Activated T-cell treated with anti-CD3 and anti-CD28 coated beads, Interleukin-2, amount 50 U/mL, for 24 hours (primary cell): Measurements from ENCODE around the gene MAT2A.

Experiments used
- DNase-seq: peaks from one replicate; pipeline ENCODE4 v3.0.0-alpha.2; 2020
- H3K27ac Mint-ChIP-seq: 2 replicates; pipeline ENCODE4 v1.8.0; 2020; ENCODE audit warnings: mild to moderate bottlenecking, mixed read lengths
- H3K27me3 Mint-ChIP-seq: 2 replicates; pipeline ENCODE4 v1.8.0; 2020; ENCODE audit warnings: mixed read lengths
- H3K36me3 Mint-ChIP-seq: 2 replicates; pipeline ENCODE4 v1.8.0; 2020; ENCODE audit warnings: low read depth, mixed read lengths
- H3K4me1 Mint-ChIP-seq: 2 replicates; pipeline ENCODE4 v1.8.0; 2020; ENCODE audit warnings: low read depth, mixed read lengths
- H3K4me3 Mint-ChIP-seq: 2 replicates; pipeline ENCODE4 v1.8.0; 2020; ENCODE audit warnings: mild to moderate bottlenecking, moderate library complexity, mixed read lengths
- H3K9me3 Mint-ChIP-seq: 2 replicates; pipeline ENCODE4 v1.8.0; 2020; ENCODE audit warnings: mixed read lengths

The MAT2A gene

DNA sequence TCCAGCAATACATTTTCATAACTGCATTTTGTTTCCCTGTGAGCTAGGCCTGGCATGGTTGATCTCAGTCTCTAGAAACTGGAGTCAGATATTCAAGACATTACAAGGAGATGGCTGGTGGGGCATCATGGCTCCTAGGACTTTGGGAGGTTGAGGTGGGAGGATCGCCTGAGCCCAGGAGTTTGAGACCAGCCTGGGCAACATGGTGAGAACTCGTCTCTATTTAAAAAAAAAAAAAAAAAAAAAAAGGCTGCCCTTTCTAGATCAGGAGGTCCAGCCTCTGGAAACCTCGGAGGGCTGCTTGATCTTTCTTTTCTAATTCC is 38.1 kb downstream of the MAT2A start:
- H3K36me3 Mint-ChIP-seq = peaks cover 35% of the 10 kb centered on the region
- H3K4me3 Mint-ChIP-seq = peak overlapping the region; percentile 98
- H3K4me1 Mint-ChIP-seq = peaks cover 31% of the 10 kb centered on the region
- DNase-seq = no peak
- peak overlapping the region; percentile 93 for H3K27ac Mint-ChIP-seq
- no peaks in the 10 kb centered on the region for H3K9me3 Mint-ChIP-seq
- H3K27me3 Mint-ChIP-seq = no peaks in the 10 kb centered on the region

DNA sequence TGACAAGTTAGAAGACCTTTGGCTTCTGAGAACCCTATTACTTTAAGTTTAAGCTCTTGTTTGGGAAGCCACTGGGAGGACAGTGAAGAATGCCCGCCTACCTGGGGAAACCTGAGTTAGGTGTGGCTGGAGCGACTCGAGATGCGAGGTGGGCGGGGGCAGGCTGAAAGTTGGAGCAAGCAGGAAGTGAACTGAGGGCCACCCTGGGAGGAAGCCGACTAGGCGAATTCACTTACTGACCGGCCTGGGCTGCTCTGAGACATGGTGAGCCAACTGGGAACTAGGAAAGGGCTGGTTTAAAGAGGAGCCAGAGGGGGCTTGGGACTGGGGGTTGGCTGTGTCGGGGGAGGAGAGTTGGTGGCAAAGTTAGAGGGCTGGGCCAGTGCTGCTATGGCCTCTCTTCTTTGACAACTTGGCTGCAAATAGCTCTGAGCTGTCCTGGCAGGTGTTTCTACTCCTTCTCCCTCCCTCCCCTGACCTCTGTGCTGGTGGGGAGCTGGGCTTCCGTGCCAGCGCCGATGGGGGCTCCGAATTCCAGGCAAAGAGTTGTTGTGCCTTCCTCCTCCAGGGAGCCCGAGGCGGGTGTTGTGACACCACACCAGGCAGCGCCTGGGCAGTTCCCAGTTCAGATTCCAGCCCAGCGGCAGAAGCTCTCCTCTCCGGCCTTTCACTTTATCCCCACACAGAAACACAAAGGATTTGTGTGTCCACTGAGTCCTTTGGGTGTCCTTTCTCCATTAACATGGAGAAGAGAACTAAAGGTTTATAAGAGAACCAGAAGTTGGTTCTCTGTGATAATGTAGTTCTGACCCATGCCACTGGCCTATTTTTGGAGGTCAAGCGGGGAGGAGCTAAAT is 38.6 kb downstream of the MAT2A start, which contains the start of gene VAMP8:
Gene VAMP8, plus strand, starts transcription at position 201 of the 857 bp plus-strand sequence. Its CDS starts 61 bp downstream, at position 262.
- Mint-ChIP-seq H3K4me1 (peaks cover 33% of the 10 kb centered on the region), H3K27ac (peak within 1 kb of the TSS; percentile 93), H3K36me3 (peaks cover 41% of the 10 kb centered on the region), H3K9me3 (no peaks in the 10 kb centered on the region), H3K4me3 (peak within 1 kb of the TSS; percentile 98), H3K27me3 (no peaks in the 10 kb centered on the region)
- peak; percentile 74 for DNase-seq

DNA sequence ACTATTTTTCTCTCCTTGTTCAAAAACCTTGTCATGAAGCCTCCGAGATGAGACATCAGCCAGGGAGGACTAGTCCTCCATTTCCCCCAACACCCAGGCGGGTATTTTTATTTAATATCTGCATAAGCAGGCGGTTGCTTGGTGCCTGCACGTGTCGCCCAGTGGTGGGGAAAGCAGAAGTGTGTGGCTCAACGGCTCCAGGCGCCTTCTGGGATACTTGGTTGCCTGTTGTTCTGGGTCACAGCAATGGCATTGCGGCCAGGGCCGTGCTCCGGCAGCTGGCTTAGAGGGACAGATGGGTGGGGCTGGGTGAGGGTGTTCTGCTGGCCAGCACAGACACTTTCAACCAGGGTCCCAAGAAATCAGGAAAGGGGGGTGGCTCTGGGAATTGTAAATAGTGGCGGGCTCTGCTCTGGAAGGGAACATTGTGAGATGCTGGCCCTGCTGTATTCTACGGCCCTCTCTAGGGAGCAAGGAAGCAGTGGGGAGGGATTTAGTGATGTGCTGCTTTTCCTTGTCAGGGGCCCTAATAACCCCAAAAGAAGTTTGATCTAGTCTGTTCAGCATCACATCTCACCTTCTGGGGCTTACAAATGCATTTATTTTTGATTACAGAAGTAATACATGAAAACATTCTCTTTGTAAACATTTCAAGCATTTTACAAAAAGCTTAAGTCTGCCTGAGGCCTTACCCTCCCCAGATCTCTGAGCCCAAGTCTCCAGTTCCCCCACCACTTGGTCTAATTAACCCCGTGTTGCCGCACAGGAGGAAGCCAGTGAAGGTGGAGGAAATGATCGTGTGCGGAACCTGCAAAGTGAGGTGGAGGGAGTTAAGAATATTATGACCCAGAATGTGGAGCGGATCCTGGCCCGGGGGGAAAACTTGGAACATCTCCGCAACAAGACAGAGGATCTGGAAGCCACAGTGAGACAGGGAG is 39.5 kb downstream of the MAT2A start:
- Mint-ChIP-seq H3K4me3 (peak overlapping the region; percentile 98), H3K36me3 (peaks cover 49% of the 10 kb centered on the region), H3K4me1 (peaks cover 40% of the 10 kb centered on the region), H3K9me3 (no peaks in the 10 kb centered on the region), H3K27ac (peak overlapping the region; percentile 93), H3K27me3 (no peaks in the 10 kb centered on the region)
- DNase-seq = peak; percentile 51

DNA sequence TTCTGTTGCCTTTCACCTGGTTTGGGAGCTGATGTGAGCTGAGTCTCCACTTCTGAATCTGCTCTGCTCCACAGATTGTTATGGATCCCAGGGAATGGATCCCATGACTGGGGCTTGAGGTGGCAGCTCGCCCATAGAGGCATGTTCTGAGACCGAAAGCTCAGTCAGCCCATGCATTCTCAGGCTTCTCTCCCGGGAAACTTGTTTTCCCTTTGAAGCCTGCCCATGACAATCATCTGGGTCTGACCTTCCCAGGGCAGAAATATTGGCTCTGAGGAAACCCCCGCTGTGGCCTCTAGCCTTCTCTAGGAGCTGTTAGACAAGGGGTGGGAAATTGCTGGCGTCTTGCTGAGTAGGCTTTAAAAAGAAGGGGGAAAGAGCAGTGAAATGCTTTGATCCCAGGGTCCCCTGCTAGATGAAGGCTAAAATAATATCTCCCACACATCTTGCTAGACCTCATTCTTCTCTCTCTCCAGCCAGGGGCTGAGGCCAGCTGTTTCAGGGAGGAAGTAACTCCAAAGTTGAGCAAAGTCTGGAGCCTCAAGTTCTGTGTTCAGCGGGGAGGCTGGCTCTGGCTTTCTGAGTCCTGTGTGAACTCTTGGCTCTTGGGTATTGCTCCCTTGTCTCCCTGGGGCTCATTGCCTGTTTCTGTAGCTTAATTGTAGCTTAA is 40.4 kb downstream of the MAT2A start:
- H3K4me1 Mint-ChIP-seq = peaks cover 46% of the 10 kb centered on the region
- peak overlapping the region; percentile 93 for H3K27ac Mint-ChIP-seq

DNA sequence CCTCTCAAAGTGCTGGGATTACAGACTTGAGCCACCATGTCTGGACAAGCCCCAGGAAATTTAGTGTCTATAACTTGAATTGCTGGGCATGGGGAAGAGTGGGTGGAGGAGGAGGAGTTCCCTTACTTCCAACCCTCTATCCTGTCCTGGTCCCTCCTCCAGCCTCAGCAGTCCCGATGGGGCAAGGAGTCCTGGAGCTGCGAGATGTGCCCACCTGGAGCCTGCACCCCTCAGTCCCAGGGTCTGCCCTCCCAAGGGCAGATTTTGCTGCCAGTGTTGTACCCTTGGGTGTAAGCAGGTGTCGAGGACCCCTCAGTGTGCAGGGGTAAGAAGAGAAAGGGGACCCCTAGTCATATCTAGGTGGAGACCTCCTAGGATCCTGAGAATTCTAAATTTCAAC is 41.2 kb downstream of the MAT2A start:
- Mint-ChIP-seq H3K27me3 (no peaks in the 10 kb centered on the region), H3K36me3 (peaks cover 54% of the 10 kb centered on the region), H3K27ac (no peak overlapping the region), H3K4me3 (no peak overlapping the region), H3K9me3 (no peaks in the 10 kb centered on the region), H3K4me1 (peaks cover 53% of the 10 kb centered on the region)
- DNase-seq = no peak

More for the DNA sequence above, 40.4 kb downstream of the MAT2A start:
- Mint-ChIP-seq H3K9me3 (no peaks in the 10 kb centered on the region), H3K4me3 (peak overlapping the region; percentile 98), H3K36me3 (peaks cover 54% of the 10 kb centered on the region), H3K27me3 (no peaks in the 10 kb centered on the region)
- DNase-seq = no peak

DNA sequence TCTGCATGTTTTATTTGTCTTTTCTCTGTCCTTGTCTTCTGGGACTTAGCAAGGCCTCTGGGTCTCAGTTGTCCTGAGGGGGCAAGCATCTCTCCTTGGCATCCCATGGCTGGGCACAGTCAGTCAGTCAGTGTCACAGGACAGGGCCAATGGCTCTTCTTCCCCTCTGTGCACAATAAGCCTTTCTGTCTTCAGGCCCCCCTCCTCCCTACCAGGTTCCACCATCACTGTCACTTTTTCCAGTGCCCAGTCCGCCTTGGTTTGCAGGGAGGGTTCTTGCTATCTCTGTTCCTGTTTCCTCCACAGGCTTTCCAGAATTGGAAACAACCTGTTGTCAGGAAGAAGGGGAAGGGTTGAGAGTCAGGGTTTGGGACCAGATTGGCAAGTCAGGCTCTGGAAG is 43.5 kb downstream of the MAT2A start:
- Mint-ChIP-seq H3K27me3 (no peaks in the 10 kb centered on the region), H3K27ac (peak overlapping the region; percentile 42), H3K9me3 (no peaks in the 10 kb centered on the region), H3K4me1 (peaks cover 63% of the 10 kb centered on the region), H3K4me3 (no peak overlapping the region), H3K36me3 (peaks cover 51% of the 10 kb centered on the region)
- no peak for DNase-seq

DNA sequence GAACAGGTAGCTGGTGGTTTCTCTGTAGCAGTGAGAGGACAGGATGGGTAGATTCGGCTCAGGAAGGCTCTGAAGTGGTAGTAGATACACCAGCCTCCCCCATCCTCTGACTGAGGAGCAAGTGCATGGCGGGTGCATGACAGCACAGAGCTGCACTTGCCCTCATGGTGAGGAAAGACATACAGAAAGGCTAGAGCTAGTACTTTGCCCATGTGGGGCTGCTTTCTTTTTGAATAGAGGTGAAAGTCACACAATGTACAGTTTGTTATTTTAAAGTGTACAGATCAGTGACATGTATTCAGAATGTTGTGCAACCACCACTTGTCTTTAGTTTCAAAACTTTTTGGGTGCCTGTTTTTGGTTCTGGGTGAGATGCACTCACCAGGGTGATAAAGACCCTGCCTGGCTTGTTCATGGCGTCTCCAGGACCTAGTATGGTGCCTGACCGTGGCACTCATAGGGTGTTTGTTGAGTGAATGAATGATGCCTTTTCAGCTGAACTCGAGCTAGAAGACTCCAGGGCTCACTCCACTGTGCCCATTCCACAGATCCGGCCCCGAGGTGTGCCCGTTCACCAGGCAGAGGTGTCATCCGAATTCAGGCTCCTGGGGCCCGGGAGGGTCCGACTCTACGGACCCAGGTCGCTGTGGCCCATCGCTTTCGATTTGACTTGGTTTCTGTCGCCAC is 44.8 kb downstream of the MAT2A start:
- Mint-ChIP-seq H3K4me1 (peaks cover 60% of the 10 kb centered on the region), H3K27me3 (no peaks in the 10 kb centered on the region), H3K36me3 (peaks cover 37% of the 10 kb centered on the region), H3K9me3 (no peaks in the 10 kb centered on the region), H3K27ac (peak overlapping the region; percentile 92), H3K4me3 (peak overlapping the region; percentile 83)
- DNase-seq = no peak

DNA sequence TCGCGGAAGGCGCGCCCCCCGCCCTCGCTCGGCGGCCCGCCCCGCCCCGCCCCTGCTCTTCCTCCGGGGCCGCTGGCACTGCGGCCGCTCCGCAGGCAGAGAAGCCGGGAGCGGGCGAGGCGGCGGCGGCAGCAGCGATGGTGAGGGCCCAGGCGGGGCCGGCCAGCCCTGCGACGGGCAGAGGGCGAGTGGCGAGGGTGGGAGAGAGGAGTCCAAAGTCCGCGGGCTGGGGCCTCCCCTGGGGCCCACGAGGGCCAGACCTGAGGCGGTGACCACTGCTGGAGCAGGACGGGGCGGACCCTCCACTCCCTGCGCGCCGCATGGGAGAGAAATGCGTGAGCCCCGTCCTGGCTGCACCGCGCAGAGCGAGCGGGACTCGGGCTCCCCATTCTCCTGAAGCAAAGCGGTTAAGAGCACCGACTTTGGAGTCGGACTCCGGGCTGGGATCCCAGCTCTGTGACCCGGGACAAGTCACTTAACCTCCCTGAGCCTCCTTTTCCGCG is 45.4 kb downstream of the MAT2A start, which contains the start of gene VAMP5:
Gene VAMP5, plus strand, starts transcription at position 78 of the 503 bp plus-strand sequence. Its CDS starts 60 bp downstream, at position 138.
- H3K4me1 Mint-ChIP-seq = peaks cover 54% of the 10 kb centered on the region
- H3K36me3 Mint-ChIP-seq = peaks cover 34% of the 10 kb centered on the region
- H3K9me3 Mint-ChIP-seq = no peaks in the 10 kb centered on the region
- DNase-seq = peak; percentile 69
- H3K27me3 Mint-ChIP-seq = no peaks in the 10 kb centered on the region
- peak within 1 kb of the TSS; percentile 83 for H3K4me3 Mint-ChIP-seq
- H3K27ac Mint-ChIP-seq = peak within 1 kb of the TSS; percentile 92

DNA sequence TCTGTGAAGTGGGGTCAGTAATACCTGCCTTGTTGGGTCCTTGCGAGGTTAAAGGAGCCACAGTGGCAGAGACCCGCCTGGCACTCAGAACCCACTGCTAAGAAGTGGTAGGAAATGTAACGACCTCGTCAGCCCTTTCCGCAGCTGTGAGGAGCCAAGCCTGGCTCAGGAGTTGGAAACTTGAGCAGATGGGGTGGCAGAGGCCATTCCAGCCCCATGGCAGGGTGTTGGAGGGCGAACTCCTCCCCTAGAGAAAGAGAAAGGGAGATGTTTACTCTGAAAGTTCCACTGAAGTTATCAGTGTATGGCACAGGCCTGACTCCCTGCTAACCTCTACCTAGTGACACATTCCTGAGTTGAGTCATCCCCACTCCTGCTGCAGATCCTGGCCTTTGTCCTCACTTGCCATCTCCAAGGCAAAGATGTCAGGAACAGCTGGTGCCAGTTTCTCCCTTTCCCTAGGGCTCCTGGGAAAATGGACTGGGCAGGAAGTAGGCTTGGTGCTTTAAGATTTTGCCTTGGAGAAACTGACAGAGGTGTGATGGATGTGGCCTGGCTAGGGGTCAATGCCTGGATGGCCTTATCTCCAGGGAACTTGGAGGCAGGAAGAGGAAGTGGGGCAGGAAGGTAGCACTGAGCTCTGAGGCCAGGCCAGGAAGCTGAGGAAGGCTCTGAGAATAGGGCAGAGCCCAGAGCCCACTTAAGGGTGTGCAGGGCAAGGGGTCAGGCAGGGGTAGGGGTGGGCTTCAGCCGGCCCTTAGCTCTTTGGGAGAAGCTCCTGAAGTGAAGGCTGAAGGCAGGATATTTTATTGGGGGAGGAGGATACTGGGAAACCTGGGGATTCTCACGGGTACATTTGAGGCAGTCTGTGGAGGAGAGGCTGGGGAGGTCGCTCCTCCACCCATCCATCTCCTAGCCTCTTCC is 46.2 kb downstream of the MAT2A start:
- Mint-ChIP-seq H3K9me3 (no peaks in the 10 kb centered on the region), H3K27me3 (no peaks in the 10 kb centered on the region), H3K27ac (peak overlapping the region; percentile 92), H3K4me3 (peak overlapping the region; percentile 83), H3K4me1 (peaks cover 53% of the 10 kb centered on the region), H3K36me3 (peaks cover 29% of the 10 kb centered on the region)
- no peak for DNase-seq

DNA sequence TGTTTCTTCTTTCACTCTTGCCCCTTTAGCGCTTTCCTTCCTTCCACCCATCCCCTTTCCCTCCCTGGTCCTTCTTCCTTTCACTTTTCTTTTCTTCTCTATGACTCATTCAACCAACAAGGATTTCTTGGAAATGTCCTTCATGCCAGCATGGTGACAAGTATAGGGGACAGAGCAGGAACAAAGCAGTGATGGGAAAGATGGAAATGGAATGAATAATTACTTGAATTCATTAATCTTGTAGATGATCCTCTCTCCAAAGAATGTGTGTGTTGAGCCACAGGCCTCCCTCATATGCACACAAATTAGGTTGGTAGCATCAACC is 46.8 kb downstream of the MAT2A start:
- Mint-ChIP-seq H3K36me3 (peaks cover 26% of the 10 kb centered on the region), H3K9me3 (no peaks in the 10 kb centered on the region), H3K4me3 (peak overlapping the region; percentile 83), H3K27ac (peak overlapping the region; percentile 92), H3K4me1 (peaks cover 51% of the 10 kb centered on the region), H3K27me3 (no peaks in the 10 kb centered on the region)
- DNase-seq = no peak

DNA sequence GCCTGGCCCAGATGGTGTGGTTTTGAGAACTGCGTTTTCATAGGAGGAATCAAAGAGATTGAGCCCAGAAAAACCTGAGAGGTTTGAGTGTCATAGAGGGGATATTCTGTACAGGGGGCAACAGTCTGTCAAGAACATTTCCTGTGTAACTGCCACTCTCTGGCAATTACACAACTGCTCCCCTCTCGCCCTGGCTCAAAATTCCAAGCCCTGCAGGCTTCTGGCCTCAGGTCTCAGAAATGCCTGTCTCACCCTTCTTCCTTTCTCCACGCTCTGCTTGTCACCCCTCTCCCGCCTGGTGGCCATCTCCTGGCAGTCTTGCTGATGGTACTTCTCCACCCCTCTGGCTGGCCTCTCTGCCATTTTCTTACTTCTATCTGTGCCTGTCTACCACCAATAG is 49.3 kb downstream of the MAT2A start:
- DNase-seq = no peak
- no peaks in the 10 kb centered on the region for H3K27me3 Mint-ChIP-seq
- no peak overlapping the region for H3K4me3 Mint-ChIP-seq
- peaks cover 39% of the 10 kb centered on the region for H3K4me1 Mint-ChIP-seq
- H3K27ac Mint-ChIP-seq = peak overlapping the region; percentile 31
- peaks cover 8% of the 10 kb centered on the region for H3K36me3 Mint-ChIP-seq
- no peaks in the 10 kb centered on the region for H3K9me3 Mint-ChIP-seq

DNA sequence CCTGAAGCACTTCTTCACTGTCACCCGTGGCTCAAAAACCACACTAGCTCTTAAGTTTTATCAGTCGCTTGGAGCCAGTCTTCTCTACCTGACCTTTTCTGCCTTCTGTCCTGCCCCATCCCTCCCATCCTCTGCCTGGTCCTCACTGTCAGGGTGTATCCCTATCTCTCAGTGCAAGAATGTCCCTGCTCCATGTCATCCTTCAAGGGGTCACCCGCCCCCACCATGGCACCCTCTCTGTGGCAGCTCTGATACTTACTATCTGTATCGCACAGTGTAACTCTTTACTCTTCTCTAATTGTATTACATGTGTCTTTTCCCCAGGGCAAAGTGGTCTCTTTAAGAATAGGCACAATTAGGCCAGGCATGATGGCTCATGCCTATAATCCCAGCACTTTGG is 49.7 kb downstream of the MAT2A start:
- Mint-ChIP-seq H3K27me3 (no peaks in the 10 kb centered on the region), H3K27ac (no peak overlapping the region), H3K9me3 (no peaks in the 10 kb centered on the region), H3K4me3 (no peak overlapping the region), H3K36me3 (peaks cover 4% of the 10 kb centered on the region), H3K4me1 (peaks cover 37% of the 10 kb centered on the region)
- DNase-seq = no peak

DNA sequence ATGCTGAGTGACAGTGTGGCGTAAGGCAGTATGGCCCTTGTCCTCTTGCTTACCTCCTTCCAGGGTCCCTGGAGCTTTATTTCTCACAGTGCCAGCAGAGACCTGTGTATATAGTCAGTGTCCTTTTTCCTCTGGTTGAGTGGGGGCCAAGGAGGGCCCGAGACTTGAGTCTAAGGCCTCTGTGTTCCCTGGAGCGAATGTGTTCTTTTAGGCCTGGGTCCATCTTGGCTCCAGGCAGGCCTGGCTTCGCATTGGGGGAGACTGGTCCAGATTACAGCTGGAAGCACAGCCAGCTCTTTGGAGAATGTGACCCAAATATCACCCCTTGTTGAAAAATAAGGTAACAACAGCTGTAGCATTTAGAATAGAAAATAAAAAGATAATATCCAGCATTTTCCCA is 50.2 kb downstream of the MAT2A start:
- Mint-ChIP-seq H3K27ac (no peak overlapping the region), H3K9me3 (no peaks in the 10 kb centered on the region), H3K4me1 (peaks cover 35% of the 10 kb centered on the region), H3K27me3 (no peaks in the 10 kb centered on the region), H3K36me3 (no peaks in the 10 kb centered on the region), H3K4me3 (no peak overlapping the region)
- no peak for DNase-seq
